AG10803 (cell line): ENCODE data around the gene SBNO1.
"Not testable (repeated sequence)": the region's sequence is repeated elsewhere in the genome, so short reads cannot be mapped to it uniquely, and the experiment has no call there.

Experiments
- DNase-seq: peaks from one replicate; pipeline ENCODE4 v3.0.0; 2010; ENCODE audit warnings: low read depth
- H3K4me3 ChIP-seq: 2 replicates; pipeline ENCODE4 v1.5.1; 2011; ENCODE audit warnings: mild to moderate bottlenecking, low read length, control low read depth
- TF ChIP-seq, protein P1 (sequence below): conservative IDR thresholded peaks from 2 replicates; pipeline ENCODE4 v1.5.1; 2011; ENCODE audit warnings: mild to moderate bottlenecking, low read length, control low read depth, inconsistent platforms

Gene SBNO1

DNA sequence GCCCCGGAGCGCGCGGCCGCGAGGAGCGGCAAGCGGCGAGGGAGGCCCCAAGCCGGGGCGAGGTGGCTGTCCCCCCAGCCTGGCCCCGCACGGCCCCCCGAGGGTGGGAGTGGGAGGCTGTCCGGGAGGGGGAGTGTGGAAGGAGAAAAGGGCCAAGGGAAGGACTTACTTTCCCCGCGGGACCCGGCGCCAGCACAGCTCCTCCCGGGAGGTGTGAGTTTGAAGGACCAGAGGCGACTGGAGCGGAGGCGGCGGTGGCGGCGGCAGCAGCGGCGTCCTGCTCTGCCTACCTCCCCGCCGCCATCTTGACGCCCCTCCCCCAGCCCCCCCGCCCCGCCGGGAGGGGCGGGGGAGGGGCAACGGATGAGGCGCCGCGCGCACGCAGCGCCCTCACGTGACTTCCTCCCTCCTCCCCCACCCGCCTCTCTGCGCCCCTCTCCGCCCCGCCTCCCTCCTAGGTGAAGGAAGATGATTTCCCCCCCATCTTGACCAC, at the start of gene SBNO1:
TSS of gene SBNO1 (minus strand) at position 316 of the 493 bp plus-strand sequence. CDS start 14,406 bp downstream, outside the sequence.
- peak within 1 kb of the TSS; percentile 87 for H3K4me3 ChIP-seq
- peak; percentile 87 for DNase-seq
- TF ChIP-seq, protein P1, sequence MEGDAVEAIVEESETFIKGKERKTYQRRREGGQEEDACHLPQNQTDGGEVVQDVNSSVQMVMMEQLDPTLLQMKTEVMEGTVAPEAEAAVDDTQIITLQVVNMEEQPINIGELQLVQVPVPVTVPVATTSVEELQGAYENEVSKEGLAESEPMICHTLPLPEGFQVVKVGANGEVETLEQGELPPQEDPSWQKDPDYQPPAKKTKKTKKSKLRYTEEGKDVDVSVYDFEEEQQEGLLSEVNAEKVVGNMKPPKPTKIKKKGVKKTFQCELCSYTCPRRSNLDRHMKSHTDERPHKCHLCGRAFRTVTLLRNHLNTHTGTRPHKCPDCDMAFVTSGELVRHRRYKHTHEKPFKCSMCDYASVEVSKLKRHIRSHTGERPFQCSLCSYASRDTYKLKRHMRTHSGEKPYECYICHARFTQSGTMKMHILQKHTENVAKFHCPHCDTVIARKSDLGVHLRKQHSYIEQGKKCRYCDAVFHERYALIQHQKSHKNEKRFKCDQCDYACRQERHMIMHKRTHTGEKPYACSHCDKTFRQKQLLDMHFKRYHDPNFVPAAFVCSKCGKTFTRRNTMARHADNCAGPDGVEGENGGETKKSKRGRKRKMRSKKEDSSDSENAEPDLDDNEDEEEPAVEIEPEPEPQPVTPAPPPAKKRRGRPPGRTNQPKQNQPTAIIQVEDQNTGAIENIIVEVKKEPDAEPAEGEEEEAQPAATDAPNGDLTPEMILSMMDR = no peak

DNA sequence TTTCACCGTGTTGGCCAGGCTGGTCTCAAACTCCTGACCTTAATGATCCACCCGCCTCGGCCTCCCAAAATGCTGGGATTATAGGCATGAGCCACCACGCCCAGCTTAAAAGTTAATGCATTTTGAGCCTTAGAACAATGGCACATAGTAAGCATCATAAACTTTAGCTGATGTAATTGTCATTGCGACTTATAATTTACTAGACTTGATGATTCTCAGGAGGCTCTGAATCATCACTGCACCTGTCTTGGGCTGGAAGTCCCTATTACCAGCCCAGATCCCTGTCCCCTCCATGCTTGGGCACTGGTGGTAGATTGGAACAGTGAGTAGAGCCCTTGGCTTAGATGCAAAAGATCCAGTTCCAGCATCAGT, 45.4 kb upstream of the SBNO1 start:
- no peak overlapping the region for H3K4me3 ChIP-seq
- TF ChIP-seq, protein P1 = no peak
- no peak for DNase-seq

DNA sequence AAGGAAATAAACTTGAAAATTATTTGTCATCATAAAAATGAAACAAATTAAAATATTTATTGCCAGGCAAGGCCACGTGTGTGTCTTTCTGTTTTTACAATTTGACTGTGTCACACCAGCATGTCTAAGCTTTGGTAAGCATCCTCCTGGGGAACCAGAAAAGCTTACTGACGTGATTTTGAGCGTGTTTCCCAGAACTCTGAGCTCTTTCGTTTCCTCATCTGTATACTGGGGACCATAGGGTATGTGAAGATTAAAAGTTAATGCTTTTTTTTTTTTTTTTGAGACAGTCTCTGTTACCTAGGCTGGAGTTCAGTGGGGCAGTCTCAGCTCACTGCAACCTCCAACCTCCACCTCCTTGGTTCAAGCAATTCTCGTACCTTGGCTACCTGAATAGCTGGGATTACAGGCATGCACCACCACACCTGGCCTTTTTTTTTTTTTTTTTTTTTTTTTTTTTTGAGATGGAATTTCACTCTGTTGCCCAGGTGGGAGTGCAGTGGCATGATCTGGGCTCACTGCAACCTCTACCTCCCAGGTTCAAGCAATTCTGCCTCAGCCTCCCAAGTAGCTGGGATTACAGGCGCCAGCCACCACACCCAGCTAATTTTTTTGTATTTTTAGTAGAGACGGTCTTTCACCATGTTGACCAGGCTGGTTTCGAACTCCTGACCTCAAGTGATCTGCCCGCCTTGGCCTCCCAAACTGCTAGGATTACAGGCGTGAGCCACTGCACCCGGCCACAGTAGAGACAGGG, 44.8 kb upstream of the SBNO1 start:
- not testable (repeated sequence) for H3K4me3 ChIP-seq, DNase-seq

DNA sequence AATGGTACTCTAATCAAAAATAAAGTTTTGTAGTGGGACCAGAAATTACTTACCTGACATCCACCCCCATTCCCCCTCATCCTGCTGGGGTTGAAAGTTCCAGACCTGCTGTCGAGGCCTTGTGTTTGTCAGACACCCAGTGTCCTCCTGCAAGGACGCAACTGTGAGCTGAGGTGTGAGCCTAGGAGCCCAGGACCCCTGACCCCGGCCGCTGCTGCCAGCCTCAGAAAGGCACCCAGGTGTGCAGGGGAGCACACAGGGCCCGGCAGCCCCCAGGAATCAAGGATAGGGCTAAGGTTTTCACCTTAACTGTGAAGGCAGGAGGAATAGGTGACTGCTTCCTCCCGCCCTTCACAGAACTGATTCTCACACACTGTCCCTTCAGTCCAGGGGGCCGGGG, 44.0 kb upstream of the SBNO1 start:
- not testable (repeated sequence) for DNase-seq, H3K4me3 ChIP-seq

DNA sequence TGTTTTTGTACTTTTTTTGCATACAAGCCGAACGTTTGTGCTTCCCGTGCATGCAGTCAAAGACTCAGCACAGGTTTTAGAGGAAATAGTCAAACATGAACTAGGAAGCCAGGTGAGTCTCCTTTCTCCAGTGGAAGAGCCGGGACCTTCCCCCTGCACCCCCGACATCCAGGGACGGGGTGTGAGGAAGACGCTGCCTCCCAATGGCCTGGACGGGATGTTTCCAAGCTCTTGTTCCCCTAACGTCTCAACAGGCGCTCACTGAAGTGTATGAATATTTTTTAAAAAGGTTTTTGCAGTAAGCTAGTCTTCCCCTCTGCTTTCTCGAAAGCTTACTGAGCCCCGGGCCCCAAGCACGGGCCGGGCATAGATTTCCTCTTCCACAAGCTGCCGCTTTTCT, 43.3 kb upstream of the SBNO1 start:
- H3K4me3 ChIP-seq, DNase-seq: not testable (repeated sequence)

DNA sequence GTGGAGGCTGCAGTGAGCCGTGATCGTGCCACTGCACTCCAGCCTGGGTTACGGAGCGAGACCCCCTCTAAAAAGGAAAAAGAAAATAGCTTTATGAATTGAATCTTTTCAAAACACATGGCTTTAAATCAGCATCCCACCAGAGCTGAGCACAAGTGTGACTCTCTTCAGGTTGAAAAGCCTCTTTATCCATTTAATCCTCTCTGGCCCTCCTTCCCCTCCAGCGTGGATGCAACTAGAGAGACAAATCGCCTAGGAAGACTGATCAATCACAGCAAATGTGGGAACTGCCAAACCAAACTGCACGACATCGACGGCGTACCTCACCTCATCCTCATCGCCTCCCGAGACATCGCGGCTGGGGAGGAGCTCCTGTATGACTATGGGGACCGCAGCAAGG, 42.6 kb upstream of the SBNO1 start:
- not testable (repeated sequence) for DNase-seq, H3K4me3 ChIP-seq

DNA sequence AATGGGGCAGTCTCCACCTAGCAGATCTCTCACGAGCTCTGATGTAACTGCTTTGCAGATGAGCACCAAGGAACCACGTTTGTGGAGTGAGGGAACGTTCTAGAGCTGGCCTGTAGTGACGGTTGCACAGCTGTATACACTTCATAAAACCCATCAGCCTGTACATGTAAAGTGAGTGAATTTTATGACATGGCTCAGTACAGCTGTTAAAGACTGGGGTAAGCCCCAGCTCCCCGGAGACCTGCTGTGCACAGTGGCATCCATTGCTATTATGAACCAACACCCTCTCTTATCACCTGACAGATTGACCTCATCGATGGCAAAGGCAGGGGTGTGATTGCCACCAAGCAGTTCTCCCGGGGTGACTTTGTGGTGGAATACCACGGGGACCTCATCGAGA, 39.9 kb upstream of the SBNO1 start:
- no peak for DNase-seq
- no peak overlapping the region for H3K4me3 ChIP-seq
- TF ChIP-seq, protein P1 = no peak

DNA sequence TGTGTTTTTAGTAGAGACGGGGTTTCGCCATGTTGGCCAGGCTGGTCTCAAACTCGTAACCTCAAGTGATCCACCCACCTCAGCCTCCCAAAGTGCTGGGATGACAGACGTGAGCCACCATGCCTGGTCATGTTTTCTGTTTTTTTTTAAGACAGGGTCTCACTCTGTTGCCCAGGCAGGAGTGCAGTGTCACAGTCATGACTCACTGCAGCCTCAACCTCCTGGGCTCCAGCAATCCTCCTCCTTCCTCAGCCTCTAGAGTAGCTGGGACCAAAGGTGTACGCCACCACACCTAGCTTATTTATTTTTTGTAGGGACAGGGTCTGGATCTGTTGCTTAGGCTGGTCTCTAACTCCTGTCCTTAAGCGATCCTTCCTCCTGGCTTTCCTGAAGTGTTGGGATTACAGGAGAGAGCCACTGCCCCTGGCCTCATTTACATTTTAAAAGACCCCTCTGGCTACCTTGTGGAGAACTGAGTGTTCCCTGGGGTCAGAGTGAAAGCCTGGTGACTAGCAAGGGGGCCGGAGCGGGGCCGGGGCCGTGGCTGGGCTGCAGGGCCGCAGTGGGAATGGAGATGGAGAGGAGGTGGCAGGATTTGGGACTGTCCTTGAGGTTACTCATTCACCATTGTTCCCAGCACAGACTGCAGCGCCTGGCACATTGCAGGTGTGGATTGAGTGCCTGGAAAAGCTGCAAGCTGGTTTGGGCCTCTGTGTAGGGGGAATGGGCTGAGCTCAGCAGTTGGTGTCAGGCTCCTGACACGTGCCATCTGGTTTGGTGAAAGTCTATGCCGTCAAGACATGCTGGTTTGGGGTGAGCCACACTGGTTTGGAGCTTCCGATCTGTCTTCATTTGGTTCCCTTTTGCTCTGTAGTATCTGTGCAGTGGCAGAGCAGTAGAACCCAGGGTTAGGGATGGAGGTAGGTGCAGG, 37.4 kb upstream of the SBNO1 start:
- no peak for DNase-seq
- TF ChIP-seq, protein P1 = no peak

DNA sequence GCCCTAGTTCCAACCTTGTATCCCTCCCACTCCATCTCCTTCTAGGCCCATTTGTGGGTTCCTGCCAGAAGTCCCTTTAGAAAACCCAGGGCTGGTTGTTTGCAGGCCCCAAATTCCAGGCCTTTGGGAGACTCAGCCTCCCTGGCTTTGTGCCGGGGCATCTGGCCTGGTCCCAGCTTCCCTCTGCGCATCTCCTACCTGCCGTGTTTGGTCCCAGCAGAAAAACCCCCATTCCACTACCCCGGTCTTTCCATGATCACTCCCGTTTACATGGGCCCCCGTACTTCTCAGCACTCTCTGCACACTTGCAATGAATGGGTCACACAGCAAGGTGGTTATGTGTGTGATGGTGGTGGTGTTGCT, 34.6 kb upstream of the SBNO1 start:
- peak overlapping the region; percentile 7; the same call in 1 of the 2 replicates for H3K4me3 ChIP-seq
- TF ChIP-seq, protein P1 = no peak
- no peak for DNase-seq

More for the DNA sequence above, 37.4 kb upstream of the SBNO1 start:
- no peak overlapping the region for H3K4me3 ChIP-seq
